Loucy (cell line): ENCODE results near the gene ENPP3.

Experiments
- H2AFZ ChIP-seq: fragments of 200-600 bp; sonication (generic); 2 replicates; pipeline ENCODE4 v1.6.0; 2016; ENCODE audit warnings: antibody characterized with exemption, mild to moderate bottlenecking, low read length, moderate library complexity
- H3F3A ChIP-seq: fragments of 200-600 bp; 2 replicates; pipeline ENCODE4 v1.6.0; 2016; ENCODE audit warnings: antibody characterized with exemption, low read depth, mild to moderate bottlenecking
- H3K27me3 ChIP-seq: fragments of 200-600 bp; sonication (generic); 2 replicates; pipeline ENCODE4 v1.6.1; 2014; ENCODE audit warnings: low read length, mild to moderate bottlenecking; ENCODE audit not compliant: insufficient read depth, poor library complexity, severe bottlenecking
- H3K36me3 ChIP-seq: fragments of 200-600 bp; sonication (generic); 2 replicates; pipeline ENCODE4 v1.6.1; 2016; ENCODE audit warnings: low read length; ENCODE audit not compliant: insufficient read depth
- H3K4me1 ChIP-seq: fragments of 200-600 bp; sonication (generic); 2 replicates; pipeline ENCODE4 v1.5.1; 2014; ENCODE audit warnings: low read length, mild to moderate bottlenecking; ENCODE audit not compliant: insufficient read depth, poor library complexity, severe bottlenecking
- H3K4me2 ChIP-seq: fragments of 200-600 bp; sonication (generic); 2 replicates; pipeline ENCODE4 v1.6.0; 2014; ENCODE audit warnings: antibody characterized with exemption, low read length, low read depth, mild to moderate bottlenecking; ENCODE audit not compliant: poor library complexity, severe bottlenecking
- H3K4me3 ChIP-seq: fragments of 200-600 bp; sonication (generic); 2 replicates; pipeline ENCODE4 v1.5.1; 2014; ENCODE audit warnings: low read length, mild to moderate bottlenecking, mixed read lengths; ENCODE audit not compliant: poor library complexity, severe bottlenecking
- H3K79me2 ChIP-seq: fragments of 200-600 bp; sonication (generic); 2 replicates; pipeline ENCODE4 v1.6.1; 2014; ENCODE audit warnings: low read length; ENCODE audit not compliant: insufficient read depth
- H3K9ac ChIP-seq: fragments of 200-600 bp; sonication (generic); 2 replicates; pipeline ENCODE4 v1.6.0; 2014; ENCODE audit warnings: mild to moderate bottlenecking, low read depth, low read length, moderate library complexity; ENCODE audit not compliant: poor library complexity, severe bottlenecking
- H3K9me2 ChIP-seq: fragments of 200-600 bp; sonication (generic); replicated peaks from 2 replicates; pipeline ENCODE4 v1.6.1; 2016; ENCODE audit warnings: low read depth, low read length, mixed read lengths
- H3K9me3 ChIP-seq: fragments of 200-600 bp; sonication (generic); 2 replicates; pipeline ENCODE4 v1.6.1; 2014; ENCODE audit warnings: mild to moderate bottlenecking, antibody characterized with exemption, low read length, low read depth; ENCODE audit not compliant: insufficient read depth
- H4K20me1 ChIP-seq: fragments of 200-600 bp; sonication (generic); 2 replicates; pipeline ENCODE4 v1.6.0; 2014; ENCODE audit warnings: antibody characterized with exemption, low read length, mild to moderate bottlenecking; ENCODE audit not compliant: insufficient read depth, poor library complexity, severe bottlenecking
- EZH2phosphoT487 ChIP-seq: fragments of 200-600 bp; IDR thresholded peaks from 2 replicates; pipeline ENCODE4 v1.6.1; 2018; ENCODE audit warnings: antibody characterized with exemption, mild to moderate bottlenecking, moderate library complexity, borderline replicate concordance
- TF ChIP-seq, protein P1 (sequence below): fragments of 200-600 bp; sonication (generic); conservative IDR thresholded peaks from 2 replicates; pipeline ENCODE4 v1.5.1; 2014; ENCODE audit warnings: mild to moderate bottlenecking, antibody characterized with exemption, low read length

Gene ENPP3

DNA sequence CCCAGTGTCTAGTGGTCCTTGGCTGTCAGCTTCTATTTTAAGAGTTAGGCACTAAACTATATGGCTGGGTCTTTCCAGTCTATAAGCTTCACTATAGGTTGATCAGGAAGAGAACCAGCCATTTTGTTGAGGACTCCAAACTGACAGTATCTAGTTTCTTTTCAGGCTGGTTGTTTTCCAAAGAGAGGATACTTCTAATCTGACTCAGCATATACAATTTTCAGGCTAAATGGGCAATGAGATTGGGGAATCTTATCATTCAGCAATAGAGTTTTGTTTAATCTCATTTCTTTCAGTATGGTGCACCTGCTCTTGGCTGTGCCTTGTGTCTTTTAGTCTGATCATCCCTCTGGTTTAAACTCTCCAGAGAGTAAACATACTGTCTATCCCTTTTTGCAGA is 94.1 kb downstream of the ENPP3 start:
- Histone ChIP-seq H3K9me2 (no peaks in the 10 kb centered on the region), H3K27me3 (no peaks in the 10 kb centered on the region), H3K36me3 (no peaks in the 10 kb centered on the region), H3F3A (no peaks in the 10 kb centered on the region), H3K9me3 (no peaks in the 10 kb centered on the region), H4K20me1 (no peaks in the 10 kb centered on the region), H3K4me2 (no peak overlapping the region), H2AFZ (no peak overlapping the region), H3K4me1 (no peaks in the 10 kb centered on the region), H3K79me2 (no peaks in the 10 kb centered on the region), H3K9ac (no peak overlapping the region), H3K4me3 (no peak overlapping the region)
- no peak for TF ChIP-seq EZH2phosphoT487
- TF ChIP-seq, protein P1, sequence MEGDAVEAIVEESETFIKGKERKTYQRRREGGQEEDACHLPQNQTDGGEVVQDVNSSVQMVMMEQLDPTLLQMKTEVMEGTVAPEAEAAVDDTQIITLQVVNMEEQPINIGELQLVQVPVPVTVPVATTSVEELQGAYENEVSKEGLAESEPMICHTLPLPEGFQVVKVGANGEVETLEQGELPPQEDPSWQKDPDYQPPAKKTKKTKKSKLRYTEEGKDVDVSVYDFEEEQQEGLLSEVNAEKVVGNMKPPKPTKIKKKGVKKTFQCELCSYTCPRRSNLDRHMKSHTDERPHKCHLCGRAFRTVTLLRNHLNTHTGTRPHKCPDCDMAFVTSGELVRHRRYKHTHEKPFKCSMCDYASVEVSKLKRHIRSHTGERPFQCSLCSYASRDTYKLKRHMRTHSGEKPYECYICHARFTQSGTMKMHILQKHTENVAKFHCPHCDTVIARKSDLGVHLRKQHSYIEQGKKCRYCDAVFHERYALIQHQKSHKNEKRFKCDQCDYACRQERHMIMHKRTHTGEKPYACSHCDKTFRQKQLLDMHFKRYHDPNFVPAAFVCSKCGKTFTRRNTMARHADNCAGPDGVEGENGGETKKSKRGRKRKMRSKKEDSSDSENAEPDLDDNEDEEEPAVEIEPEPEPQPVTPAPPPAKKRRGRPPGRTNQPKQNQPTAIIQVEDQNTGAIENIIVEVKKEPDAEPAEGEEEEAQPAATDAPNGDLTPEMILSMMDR = no peak

DNA sequence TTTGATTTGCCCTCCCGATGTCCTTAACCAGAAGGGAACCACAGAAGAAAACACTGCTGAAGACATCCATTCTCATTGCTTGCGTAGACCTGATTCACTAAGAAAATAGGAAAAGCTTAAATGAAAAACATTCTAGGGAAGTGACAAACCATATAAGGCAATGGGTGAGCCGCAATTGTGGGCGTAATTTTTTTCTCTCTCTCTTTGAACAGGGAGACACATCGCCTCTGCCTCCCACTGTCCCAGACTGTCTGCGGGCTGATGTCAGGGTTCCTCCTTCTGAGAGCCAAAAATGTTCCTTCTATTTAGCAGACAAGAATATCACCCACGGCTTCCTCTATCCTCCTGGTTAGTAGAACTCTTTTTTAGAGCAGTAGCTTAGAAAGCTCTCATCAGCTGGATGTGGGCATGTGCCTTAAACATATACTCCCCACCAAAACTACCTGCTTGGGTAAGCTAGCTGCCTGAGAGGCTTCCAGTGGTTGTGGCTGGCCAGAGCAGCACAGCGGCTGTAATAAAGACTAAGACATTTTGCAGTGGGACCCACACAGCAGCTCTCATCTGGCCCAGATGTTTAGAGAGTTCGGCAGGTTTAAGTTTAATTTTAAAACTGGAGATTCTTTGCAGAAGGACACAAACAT is 96.4 kb downstream of the ENPP3 start:
- no peaks in the 10 kb centered on the region for H3K9me3 ChIP-seq
- no peaks in the 10 kb centered on the region for H3K4me1 ChIP-seq
- peaks cover 8% of the 10 kb centered on the region for H3K27me3 ChIP-seq
- H3K36me3 ChIP-seq = no peaks in the 10 kb centered on the region
- no peaks in the 10 kb centered on the region for H3K79me2 ChIP-seq
- no peak overlapping the region for H3K4me2 ChIP-seq
- H2AFZ ChIP-seq = no peak overlapping the region
- no peaks in the 10 kb centered on the region for H3K9me2 ChIP-seq
- no peaks in the 10 kb centered on the region for H4K20me1 ChIP-seq
- TF ChIP-seq, protein P1 = no peak
- no peak for TF ChIP-seq EZH2phosphoT487
- H3K9ac ChIP-seq = no peak overlapping the region
- no peaks in the 10 kb centered on the region for H3F3A ChIP-seq
- no peak overlapping the region for H3K4me3 ChIP-seq

DNA sequence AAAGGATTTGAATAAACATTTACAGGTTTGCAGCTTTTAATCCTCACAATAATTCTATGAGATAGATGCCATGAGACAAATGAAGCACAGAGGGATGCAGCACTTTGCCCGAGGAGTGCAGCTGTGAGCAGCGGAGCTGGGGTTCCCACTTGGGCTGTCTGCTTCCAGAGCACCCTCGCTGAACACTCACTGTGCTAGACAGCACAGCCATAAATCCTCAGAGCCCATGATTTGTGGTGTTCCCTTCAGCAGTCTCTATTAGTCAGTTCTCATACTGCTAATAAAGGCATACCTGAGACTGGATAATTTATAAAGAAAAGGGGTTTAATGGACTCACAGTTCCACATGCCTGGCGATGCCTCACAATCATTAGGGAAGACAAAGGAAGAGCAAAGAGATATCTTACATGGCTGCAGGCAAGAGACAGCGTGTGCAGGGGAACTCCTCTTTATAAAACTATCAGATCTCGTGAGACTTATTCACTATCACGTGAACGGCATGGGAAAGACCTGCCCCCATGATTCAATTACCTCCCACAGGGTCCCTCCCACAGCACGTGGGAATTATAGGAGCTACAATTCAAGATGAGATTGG is 99.0 kb downstream of the ENPP3 start:
- Histone ChIP-seq H3K9me2 (no peaks in the 10 kb centered on the region), H3K27me3 (peaks cover 8% of the 10 kb centered on the region), H3F3A (no peaks in the 10 kb centered on the region), H2AFZ (no peak overlapping the region), H3K4me2 (no peak overlapping the region), H4K20me1 (no peaks in the 10 kb centered on the region), H3K9ac (no peak overlapping the region), H3K9me3 (no peaks in the 10 kb centered on the region), H3K36me3 (no peaks in the 10 kb centered on the region), H3K4me1 (no peaks in the 10 kb centered on the region), H3K79me2 (no peaks in the 10 kb centered on the region), H3K4me3 (no peak overlapping the region)
- TF ChIP-seq EZH2phosphoT487 = no peak
- TF ChIP-seq, protein P1 = no peak
